Bronchial epithelial cell (primary cell): ENCODE measurements around the gene CYP46A1. TPM values are rescaled to one million over a fixed set of nuclear protein-coding genes. Genes with fewer than 3 reads are reported as not detected.

Experiments used
- DNase-seq: peaks from one replicate; pipeline ENCODE4 v3.0.0-alpha.2; 2010; ENCODE audit warnings: low read depth
- FAIRE-seq: peaks from 2 replicates; lab custom pipeline; 2011; peaks lifted over from hg19 to GRCh38; lab: Jason Lieb, UNC
- H3K27me3 ChIP-seq: 2 replicates; pipeline ENCODE4 v1.5.1; 2011; ENCODE audit warnings: low read length; ENCODE audit not compliant: control insufficient read depth, insufficient read depth
- H3K36me3 ChIP-seq: 2 replicates; pipeline ENCODE4 v1.5.1; 2011; ENCODE audit warnings: low read length; ENCODE audit not compliant: control insufficient read depth, insufficient read depth
- H3K4me3 ChIP-seq: 2 replicates; pipeline ENCODE4 v1.5.1; 2011; ENCODE audit warnings: mild to moderate bottlenecking, low read depth, low read length, control low read depth
- total RNA-seq: library from RNA; depleted of rRNA; stranded (reverse); fragments of >200 nt; gene quantifications from 2 replicates; pipeline ENCODE4 v1.2.1, GENCODE V29; 2014
- TF ChIP-seq, protein P1 (sequence below): IDR thresholded peaks from 2 replicates; pipeline ENCODE4 v1.5.1; 2011; ENCODE audit warnings: mild to moderate bottlenecking, moderate library complexity, low read length, control low read depth, inconsistent platforms; ENCODE audit not compliant: insufficient read depth, severe bottlenecking

The CYP46A1 gene
- total RNA-seq, 1 donor from 2014 or later: not detected

DNA sequence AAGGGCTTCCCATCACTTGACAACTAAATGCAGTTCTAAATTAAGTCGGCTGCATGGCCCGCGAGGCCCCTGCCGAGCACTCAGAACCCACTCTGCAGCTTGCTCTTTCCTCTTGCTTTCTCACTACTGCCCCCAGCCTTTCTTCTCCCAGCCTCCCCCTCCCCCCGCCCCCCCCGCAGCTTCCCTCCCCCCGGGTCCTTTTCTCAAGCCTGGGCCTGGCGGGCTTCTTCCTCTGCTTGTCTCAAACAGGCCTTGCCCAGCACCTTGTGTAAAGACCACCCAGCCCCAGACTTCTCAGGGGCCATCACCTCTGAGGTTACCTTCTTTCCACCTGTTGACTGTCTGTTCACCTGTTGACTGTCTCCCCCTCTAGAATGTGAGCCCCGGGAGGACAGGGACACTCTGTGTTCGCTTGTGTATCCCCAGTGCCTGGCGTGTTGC lies 1.1 kb downstream of the CYP46A1 start:
- no peak for FAIRE-seq
- no peaks in the 10 kb centered on the region for H3K36me3 ChIP-seq
- H3K4me3 ChIP-seq: no peak overlapping the region
- peaks cover 5% of the 10 kb centered on the region for H3K27me3 ChIP-seq
- TF ChIP-seq, protein P1, sequence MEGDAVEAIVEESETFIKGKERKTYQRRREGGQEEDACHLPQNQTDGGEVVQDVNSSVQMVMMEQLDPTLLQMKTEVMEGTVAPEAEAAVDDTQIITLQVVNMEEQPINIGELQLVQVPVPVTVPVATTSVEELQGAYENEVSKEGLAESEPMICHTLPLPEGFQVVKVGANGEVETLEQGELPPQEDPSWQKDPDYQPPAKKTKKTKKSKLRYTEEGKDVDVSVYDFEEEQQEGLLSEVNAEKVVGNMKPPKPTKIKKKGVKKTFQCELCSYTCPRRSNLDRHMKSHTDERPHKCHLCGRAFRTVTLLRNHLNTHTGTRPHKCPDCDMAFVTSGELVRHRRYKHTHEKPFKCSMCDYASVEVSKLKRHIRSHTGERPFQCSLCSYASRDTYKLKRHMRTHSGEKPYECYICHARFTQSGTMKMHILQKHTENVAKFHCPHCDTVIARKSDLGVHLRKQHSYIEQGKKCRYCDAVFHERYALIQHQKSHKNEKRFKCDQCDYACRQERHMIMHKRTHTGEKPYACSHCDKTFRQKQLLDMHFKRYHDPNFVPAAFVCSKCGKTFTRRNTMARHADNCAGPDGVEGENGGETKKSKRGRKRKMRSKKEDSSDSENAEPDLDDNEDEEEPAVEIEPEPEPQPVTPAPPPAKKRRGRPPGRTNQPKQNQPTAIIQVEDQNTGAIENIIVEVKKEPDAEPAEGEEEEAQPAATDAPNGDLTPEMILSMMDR: no peak
- no peak for DNase-seq

DNA sequence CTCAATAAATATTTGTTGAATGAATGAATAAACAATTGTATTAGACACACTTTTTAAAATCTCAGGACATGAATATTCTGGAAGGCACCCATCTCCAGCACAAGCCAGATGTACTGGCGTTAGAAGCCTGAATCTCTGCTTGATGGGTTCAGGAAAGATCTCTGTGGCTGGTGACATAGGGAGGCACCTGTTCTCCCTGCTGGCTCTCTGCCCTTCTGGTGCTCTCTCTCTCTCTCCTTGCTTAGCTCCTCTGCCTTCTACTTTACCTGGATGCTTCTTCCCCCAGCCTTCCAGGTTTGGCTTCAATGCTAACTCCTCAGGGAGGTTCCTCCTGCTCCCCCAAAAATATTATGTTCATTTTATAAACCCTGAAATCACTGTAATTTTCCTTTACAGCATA lies 1.5 kb downstream of the CYP46A1 start:
- DNase-seq (no peak), FAIRE-seq (no peak)
- no peaks in the 10 kb centered on the region for H3K36me3 ChIP-seq
- TF ChIP-seq, protein P1: no peak
- no peak overlapping the region for H3K4me3 ChIP-seq
- H3K27me3 ChIP-seq: peaks cover 5% of the 10 kb centered on the region

DNA sequence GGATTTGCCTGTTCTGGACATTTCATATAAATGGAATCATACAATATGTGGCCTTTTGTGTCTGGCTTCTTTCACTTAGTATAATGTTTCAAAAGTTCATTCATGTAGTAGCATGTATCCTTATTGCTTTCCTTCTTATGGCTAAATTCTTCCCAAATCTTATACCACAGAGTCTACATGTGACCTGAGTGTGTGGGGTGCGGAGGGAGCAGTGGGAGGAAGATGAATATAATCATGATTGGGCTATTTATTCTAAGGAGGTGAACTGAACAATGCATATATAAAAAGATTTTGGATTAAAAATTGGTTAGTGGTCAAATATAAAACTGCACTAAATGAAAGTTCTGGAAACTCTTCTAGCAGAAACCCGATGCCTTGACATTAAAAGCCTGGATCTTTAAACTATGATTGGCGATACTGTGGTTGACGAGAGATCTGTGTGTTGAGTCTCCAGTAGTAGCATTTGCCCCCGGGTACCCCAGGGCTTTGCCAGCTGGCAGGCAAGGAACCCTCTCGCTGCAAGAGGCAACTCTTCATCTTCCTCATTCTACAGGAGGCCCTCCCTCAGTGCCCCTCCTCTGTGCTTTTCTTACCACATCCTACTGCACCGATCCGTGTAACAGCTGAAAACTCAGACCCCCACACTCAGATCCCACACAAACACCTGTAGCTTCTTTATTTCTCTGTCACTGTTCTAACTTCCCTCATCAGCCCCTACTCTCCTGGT lies 2.6 kb downstream of the CYP46A1 start:
- FAIRE-seq (no peak), DNase-seq (no peak)
- peaks cover 5% of the 10 kb centered on the region for H3K27me3 ChIP-seq
- H3K36me3 ChIP-seq: no peaks in the 10 kb centered on the region
- TF ChIP-seq, protein P1: no peak
- H3K4me3 ChIP-seq: no peak overlapping the region

DNA sequence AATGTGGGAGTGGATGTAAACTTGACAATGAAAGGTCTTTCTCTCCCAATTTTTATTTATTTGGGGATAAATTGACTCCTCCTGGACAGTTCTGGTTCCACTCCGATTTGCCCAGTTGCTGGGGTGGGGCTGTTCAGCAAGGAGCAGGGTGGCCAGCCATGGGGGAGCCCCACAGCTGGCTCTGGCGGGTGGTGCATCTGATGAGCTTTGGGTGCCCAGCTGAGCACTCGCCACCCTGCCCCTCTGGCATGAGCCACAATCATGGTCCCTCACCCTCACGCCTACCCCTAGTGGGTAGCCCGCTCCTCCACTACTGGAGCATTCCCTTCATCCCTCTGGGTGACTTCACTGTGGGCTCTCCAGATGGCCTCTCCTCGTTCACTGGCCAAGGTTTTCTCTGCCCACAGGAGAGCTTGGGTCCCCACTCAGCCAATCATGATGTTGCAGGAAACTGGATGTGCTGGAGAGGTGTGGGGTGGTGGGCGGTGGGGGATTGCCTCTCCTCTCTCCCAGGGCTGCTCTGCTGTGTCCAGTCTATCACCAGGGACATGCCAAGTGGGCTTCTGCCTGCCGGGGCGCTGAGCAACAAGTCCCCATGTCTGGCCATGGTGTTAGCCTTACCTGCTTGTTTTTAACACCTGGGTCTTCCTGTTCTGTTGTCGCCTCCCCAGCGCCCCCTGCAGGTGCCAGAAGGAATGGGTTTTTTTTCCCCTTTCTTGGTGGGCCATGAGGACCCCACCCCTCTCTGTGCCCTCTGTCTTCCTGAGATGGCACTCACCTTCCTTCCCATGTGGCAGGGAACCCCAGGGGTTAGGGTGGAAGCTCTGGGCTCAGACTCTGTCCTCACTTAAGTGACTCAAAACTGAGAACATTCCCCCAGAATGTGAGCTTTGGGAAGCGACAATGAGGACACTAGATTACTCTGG lies 3.4 kb downstream of the CYP46A1 start:
- FAIRE-seq: no peak
- Histone ChIP-seq H3K4me3 (no peak overlapping the region), H3K27me3 (peaks cover 5% of the 10 kb centered on the region), H3K36me3 (no peaks in the 10 kb centered on the region)
- peak; percentile 13 for DNase-seq
- TF ChIP-seq, protein P1: peak; percentile 78

DNA sequence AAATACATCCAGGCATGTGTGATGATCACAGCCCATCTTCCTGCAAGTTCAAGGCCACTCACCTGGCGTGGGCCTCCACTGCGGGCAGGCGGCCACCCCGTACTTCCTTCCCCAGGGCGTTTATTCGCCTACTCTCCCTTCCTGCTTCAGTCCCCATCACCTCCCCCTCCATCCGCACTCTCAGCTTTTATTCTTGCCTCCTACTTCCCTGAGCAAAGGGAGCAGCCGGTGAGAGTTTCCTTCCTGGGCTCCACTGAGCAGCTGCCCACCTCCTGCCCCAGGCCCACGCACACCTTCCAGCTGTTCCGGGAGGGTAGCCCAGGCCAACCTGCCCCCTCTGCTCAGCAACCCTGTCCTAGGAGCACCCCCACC lies 4.1 kb downstream of the CYP46A1 start:
- peaks cover 5% of the 10 kb centered on the region for H3K27me3 ChIP-seq
- TF ChIP-seq, protein P1: no peak
- DNase-seq (no peak), FAIRE-seq (no peak)
- H3K4me3 ChIP-seq: no peak overlapping the region
- H3K36me3 ChIP-seq: no peaks in the 10 kb centered on the region
